Fibroblast of lung (primary cell): ENCODE results near the gene NEK5.

ENCODE experiments used
- CTCF ChIP-seq, 2 donors: IDR thresholded peaks in 1 of 2; conservative IDR thresholded peaks in 1 of 2; 1 replicate in 1 of 2; 2 replicates in 1 of 2; pipeline ENCODE4 v1.5.1; 2011 to 2012; ENCODE audit warnings: low read length in 2 of 2, control low read depth in 1 of 2, inconsistent platforms in 1 of 2, low read depth in 1 of 2, mild to moderate bottlenecking in 1 of 2
- EZH2 ChIP-seq: IDR thresholded peaks from 2 replicates; pipeline ENCODE4 v1.5.1; 2012; ENCODE audit warnings: low read length, control low read depth, mild to moderate bottlenecking; ENCODE audit errors: missing control alignments

DNA sequence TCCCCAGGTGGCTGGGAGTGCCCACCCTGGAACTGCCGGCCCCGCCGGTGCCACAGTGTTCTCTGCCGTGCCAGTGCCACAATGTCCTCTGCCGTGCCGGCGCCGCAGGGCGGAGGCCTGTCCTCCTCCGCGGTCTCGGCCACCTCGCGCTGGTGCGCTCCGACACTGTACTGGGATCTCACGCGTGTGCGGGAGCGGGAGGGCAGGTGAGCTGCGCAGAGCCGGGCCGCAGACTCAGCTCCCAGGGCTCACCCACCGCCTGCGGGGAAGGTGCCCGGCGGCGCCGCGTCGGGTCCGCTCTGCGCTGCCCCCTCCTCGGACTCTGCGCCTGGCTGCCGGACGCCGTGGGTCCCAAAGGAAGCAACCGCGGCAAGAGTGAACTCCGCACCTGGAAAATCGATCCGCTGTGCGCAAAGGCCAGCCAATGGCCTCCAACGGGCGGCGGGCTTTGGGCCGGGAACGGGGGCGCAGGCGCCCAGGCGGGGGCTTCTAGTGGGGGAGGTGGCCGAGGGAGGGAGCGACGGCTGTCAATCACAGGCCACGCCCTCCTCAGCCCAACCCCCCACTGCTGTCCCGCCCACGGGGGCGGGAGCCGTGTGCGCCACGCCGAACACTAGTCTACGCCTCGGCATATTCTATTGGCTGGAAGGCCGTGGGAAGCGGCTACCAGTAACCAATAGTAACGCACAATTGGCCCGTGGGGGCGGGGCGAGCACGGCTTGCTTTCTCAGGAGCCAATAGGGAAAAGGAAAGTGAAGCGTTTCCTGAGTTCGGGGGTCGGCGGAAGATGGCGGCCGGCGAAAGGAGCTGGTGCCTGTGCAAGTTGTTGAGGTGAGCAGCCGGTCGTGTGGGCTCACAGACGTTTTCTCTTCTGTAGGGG, 117.0 kb downstream of the NEK5 start, which contains the start of gene ALG11:
- no peak for TF ChIP-seq EZH2
- TF ChIP-seq CTCF (conservative IDR thresholded peaks at IDR 0.05 in 1 of 2, IDR thresholded peaks at IDR 0.05 in 1 of 2; ENCODE audit: low read depth in 1 of 2, low read length in 2 of 2), result no peak
